Choroid plexus epithelial cell (primary cell): Measurements from ENCODE around the gene ARMH4.

ENCODE experiments used
- DNase-seq: peaks from one replicate; pipeline ENCODE4 v3.0.0-alpha.2; 2010; ENCODE audit warnings: low read depth
- H3K4me3 ChIP-seq: 2 replicates; pipeline ENCODE4 v1.5.1; 2011; ENCODE audit warnings: low read depth, mild to moderate bottlenecking, control low read depth, low read length, moderate library complexity
- TF ChIP-seq, protein P1 (sequence below): conservative IDR thresholded peaks from 2 replicates; pipeline ENCODE4 v1.5.1; 2011; ENCODE audit warnings: low read depth, mild to moderate bottlenecking, control low read depth, inconsistent platforms, low read length, moderate library complexity

ARMH4 gene

DNA sequence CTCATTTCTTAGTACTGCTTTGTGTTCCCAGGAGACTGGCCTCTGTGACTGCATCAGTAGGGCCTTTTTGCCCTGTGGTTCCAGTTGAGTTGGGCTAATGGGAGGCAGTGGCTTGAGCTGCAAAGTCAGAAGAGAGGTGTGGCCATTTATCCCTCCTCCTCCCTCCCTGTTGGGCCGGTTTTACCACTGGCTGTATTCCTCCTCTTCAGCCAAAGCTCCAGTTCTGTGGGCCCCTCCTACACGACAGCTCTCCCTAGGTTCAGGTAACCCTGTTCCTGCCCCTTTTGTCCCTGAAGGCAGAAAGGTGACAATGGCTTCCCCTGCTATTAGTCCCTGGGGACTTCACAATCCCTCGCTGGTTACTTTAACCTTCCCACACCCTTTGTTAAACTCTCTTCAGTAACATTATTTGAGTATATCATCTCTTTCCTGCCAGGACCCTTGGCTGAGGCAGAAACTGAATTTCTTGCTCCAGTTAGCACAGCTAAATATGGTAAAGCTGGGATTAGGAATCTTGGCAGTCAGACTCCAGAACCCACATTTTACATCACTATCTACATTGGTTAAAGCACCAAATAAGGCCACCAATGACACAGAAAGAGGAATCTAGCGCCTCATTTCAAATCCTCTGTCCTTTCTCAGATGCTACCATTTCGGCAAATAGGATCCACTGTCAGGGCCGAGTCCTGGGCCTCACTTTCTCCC lies 164.3 kb downstream of the ARMH4 start:
- DNase-seq = no peak
- no peak overlapping the region for H3K4me3 ChIP-seq
- TF ChIP-seq, protein P1, sequence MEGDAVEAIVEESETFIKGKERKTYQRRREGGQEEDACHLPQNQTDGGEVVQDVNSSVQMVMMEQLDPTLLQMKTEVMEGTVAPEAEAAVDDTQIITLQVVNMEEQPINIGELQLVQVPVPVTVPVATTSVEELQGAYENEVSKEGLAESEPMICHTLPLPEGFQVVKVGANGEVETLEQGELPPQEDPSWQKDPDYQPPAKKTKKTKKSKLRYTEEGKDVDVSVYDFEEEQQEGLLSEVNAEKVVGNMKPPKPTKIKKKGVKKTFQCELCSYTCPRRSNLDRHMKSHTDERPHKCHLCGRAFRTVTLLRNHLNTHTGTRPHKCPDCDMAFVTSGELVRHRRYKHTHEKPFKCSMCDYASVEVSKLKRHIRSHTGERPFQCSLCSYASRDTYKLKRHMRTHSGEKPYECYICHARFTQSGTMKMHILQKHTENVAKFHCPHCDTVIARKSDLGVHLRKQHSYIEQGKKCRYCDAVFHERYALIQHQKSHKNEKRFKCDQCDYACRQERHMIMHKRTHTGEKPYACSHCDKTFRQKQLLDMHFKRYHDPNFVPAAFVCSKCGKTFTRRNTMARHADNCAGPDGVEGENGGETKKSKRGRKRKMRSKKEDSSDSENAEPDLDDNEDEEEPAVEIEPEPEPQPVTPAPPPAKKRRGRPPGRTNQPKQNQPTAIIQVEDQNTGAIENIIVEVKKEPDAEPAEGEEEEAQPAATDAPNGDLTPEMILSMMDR = no peak

DNA sequence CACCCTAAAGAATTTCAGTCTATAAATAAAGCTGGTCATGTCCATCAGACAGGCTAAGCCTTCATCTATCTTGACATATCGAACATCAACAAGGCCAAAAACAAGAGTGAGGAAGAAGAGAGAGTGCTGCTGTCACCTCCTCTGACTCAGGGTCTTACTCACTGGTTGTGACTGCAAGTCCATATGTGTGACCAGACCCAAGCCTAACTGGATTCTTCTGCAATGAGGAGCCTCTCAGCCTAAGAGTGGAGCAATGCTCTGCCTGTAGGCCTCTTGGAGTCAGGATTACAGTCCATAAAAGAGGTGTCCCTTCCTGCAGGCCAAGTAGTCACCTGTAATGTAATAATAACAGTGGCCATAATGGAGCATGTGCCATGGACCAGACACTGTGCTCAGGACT lies 165.0 kb downstream of the ARMH4 start:
- DNase-seq = no peak
- TF ChIP-seq, protein P1 = no peak
- no peak overlapping the region for H3K4me3 ChIP-seq

DNA sequence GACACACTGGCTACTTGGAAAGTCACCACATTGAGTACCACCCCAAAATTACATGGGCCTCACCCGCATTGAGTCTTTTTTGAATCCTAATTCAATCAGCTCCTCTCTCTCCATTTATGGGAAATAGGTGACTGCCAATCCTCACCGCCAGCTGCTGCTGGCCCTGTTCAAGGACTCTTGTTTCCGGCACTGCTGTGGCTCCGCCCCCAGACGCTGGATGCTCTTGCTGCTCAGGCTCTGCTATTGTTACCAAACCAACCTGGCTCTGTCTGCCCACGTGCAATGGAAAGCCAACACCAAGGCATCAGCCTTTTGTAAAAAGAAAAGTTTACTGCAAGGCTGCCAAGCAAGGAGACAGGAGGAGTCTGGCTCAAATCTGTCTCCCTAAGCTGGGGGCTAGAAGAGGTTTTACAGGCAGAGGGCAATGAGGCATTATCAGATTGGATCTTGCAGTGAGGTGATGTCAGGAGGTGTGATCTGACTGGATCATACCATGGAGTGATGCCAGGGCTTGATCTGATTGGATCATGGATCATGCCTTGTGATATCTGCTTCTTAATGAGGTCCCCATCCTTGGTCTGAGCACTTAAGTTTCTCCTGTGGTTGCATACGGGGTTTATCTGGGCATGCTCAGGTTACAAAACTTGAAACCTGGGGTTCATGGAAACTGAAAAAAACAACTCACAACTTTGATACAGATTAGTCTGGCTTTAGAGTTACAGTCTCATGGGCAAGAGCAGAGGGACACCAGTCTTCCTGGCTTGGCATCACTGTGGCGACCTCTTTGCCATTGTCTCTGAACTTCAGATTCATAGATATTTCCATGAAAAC lies 169.0 kb downstream of the ARMH4 start:
- H3K4me3 ChIP-seq = no peak overlapping the region
- TF ChIP-seq, protein P1 = no peak
- no peak for DNase-seq

DNA sequence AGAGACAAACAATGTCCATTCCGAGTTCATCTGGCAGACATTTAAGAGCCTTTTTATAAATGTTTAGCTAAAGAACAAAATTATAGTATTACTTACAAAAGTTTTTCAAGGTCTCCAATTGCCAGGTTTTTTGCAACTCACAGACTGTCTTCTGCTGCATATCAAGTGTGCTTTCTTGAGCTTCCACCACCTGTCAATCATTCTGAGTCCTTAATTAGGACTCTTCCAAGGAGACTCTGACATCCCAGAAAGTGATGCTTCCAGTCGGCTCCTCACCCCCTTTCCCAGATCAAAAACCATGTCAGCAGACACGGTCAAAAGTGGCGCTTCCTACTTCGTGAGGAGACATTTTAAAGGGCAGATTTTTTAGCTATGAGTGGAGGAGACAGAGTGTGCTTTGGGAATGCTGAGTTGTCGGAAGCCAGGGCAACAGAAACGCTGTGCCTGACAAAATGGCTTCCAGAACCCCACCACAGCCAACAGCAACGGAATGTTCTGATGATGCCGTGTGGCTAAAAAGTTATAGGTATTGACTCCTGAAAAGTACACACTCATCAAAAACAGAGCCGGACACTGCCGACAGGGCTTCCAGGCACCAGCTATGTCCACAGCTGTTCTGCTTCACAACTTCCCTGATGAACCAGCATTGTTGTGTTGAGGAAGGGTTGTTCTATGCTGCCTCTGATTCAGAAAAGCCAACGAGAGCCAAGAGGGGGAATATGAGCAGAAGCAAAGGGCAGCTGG lies 170.0 kb downstream of the ARMH4 start:
- TF ChIP-seq, protein P1 = no peak
- H3K4me3 ChIP-seq = no peak overlapping the region
- DNase-seq = no peak

DNA sequence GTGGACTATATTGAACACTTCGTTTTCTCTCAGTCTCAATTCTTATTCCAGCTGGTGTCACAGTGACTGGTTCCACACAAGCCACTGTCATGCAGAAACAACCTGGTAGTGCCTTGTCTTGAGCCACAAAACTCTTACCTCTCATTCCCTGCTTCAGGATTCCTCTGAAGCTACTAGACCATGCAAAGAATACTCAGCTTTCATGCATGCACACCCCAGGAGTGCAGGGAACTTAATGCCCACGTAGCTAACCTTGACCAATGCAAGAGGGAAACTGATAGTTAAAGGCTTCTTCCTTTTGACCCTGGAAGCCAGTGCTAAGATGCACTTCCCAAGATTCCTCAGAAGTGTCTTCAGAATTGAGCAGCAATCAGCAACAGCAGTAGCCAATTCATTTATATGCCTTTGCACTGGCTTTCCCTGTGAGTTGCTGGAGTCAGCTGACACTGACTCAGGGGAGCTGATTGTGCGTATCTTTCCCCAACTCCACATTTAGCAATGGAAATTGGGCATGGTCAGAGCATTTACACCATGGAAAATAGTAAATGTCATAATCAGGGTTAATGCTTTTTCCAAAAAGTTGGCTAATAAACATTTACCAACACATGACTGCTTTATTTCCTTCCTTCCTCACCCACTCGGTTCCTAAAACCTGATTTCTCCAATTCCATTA lies 172.5 kb downstream of the ARMH4 start:
- H3K4me3 ChIP-seq = no peak overlapping the region
- TF ChIP-seq, protein P1 = no peak
- no peak for DNase-seq

DNA sequence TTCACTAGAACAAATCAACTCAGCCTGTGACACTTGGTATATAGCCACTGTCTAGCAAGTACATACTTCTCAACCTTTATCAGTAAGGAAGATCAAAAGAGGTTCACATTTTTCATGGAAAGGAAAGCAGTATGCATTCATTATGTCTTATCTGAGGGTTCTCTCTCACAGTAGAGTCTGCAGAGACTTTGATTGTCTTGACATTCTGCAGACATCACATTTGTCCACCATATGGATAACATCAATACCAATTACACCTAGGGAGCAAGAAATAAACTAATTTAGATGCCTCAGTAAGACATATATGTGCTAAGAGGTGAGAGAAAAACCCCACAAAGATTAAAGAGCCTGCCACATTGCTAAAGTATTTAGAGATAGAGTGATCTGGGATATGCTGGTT lies 175.3 kb downstream of the ARMH4 start:
- no peak for DNase-seq
- TF ChIP-seq, protein P1 = no peak

More for the DNA sequence above, 175.3 kb downstream of the ARMH4 start:
- H3K4me3 ChIP-seq = no peak overlapping the region
